ENCODE data around the gene TNN.

- TF ChIP-seq EZH2 (IDR thresholded peaks at IDR 0.05; ENCODE audit: insufficient read depth, poor library complexity, severe bottlenecking) (no peak), EZH2phosphoT487 (IDR thresholded peaks at IDR 0.05; ENCODE audit: insufficient read depth, low read depth) (no peak)
Observed at GRCh38 chr1:175138579-175138978, 70.9 kb downstream of the TNN start.
